AG04449 (cell line): ENCODE results near the gene MMP21.

ENCODE experiments used
- CTCF ChIA-PET: fragments of 350-600 bp; formaldehyde crosslinking; extraction: SDS; loops from one replicate; lab custom pipeline; 2021; ENCODE audit warnings: antibody characterized with exemption; lab: Yijun Ruan, JAX
- POLR2A ChIA-PET: fragments of 400-600, 350-600 bp; formaldehyde crosslinking; extraction: SDS; loops from one replicate; lab custom pipeline; 2020; ENCODE audit warnings: antibody characterized with exemption, inconsistent platforms; lab: Yijun Ruan, JAX
- DNase-seq: peaks from one replicate; pipeline ENCODE4 v3.0.0-alpha.2; 2010; ENCODE audit warnings: low read depth, low spot score
- H3K4me3 ChIP-seq: 2 replicates; pipeline ENCODE4 v1.5.1; 2011; ENCODE audit warnings: low read depth, mild to moderate bottlenecking, control low read depth, low read length
- TF ChIP-seq, protein P1 (sequence below): IDR thresholded peaks from one replicate; pipeline ENCODE4 v1.5.1; 2011; ENCODE audit warnings: mild to moderate bottlenecking, moderate library complexity, low read length, control low read depth, inconsistent platforms; ENCODE audit not compliant: insufficient read depth; ENCODE audit errors: missing control alignments

Gene MMP21

GRCh38 chr10:125795128-125795527 is 19.5 kb upstream of the MMP21 start:
- ChIA-PET CTCF (interaction anchor here (0.7 kb wide), 1 partner anchor 11 kb away, joined by 3 read pairs; no protein-coding TSS in a partner anchor), POLR2A (no interaction called here)
- no peak overlapping the region for H3K4me3 ChIP-seq
- TF ChIP-seq, protein P1, sequence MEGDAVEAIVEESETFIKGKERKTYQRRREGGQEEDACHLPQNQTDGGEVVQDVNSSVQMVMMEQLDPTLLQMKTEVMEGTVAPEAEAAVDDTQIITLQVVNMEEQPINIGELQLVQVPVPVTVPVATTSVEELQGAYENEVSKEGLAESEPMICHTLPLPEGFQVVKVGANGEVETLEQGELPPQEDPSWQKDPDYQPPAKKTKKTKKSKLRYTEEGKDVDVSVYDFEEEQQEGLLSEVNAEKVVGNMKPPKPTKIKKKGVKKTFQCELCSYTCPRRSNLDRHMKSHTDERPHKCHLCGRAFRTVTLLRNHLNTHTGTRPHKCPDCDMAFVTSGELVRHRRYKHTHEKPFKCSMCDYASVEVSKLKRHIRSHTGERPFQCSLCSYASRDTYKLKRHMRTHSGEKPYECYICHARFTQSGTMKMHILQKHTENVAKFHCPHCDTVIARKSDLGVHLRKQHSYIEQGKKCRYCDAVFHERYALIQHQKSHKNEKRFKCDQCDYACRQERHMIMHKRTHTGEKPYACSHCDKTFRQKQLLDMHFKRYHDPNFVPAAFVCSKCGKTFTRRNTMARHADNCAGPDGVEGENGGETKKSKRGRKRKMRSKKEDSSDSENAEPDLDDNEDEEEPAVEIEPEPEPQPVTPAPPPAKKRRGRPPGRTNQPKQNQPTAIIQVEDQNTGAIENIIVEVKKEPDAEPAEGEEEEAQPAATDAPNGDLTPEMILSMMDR: no peak
- DNase-seq: no peak

DNA sequence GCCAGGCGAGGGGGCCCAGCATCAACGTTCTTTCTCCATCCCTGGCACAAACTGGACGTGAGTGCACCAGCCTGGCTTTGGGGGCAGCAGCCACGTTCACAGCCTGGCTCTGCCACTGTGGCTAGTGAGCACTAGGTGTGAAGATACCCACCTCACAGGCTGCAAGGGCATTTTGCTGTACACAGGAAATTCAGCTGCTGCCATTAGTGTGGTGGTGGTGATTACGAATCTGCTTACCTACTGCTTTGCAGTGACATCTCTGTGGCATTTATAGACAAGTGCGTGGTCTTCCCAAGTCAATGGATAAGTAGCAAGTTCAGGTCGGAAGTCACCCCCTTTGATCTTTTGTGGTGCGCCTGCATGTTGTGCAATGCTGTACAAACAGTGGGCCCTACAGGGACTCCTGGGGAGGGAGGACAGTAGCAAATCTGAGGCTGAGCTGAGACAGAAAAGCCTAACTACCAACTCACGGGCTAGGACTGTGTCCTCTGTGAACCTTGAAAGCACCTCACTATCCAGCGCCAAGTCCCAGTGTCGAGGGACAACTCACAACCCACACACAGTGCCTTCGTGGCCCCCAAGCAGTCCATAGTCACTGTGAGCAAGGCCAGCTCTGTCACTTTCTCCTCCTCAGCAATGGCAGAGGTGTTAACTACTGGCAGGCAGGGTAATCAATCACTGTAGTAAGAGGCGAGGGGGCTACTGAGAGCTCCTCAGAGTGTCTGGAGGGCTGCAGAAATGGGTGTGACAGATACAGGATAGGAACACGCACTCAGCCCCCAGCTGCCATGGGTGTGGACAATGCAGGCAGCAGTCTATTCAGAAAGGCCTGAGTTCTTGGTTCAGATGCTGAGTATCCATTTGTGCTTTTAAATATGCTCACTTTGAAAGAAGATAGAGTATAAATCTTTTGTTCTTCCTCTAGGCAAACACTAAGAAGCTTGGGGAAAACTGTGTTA is 17.0 kb upstream of the MMP21 start:
- no peak overlapping the region for H3K4me3 ChIP-seq
- no peak for DNase-seq
- TF ChIP-seq, protein P1: no peak
- POLR2A ChIA-PET: interaction anchor here (0.8 to 1.0 kb wide), 2 partner anchors 9 to 10 kb away, joined by 3 to 5 read pairs; no protein-coding TSS in a partner anchor
- CTCF ChIA-PET: no interaction called here

- ChIA-PET POLR2A (no interaction called here), CTCF (no interaction called here)
- DNase-seq: no peak
- TF ChIP-seq, protein P1: no peak
- H3K4me3 ChIP-seq: no peak overlapping the region
Observed at GRCh38 chr10:125788156-125789034, 12.8 kb upstream of the MMP21 start.

- DNase-seq: no peak
- CTCF ChIA-PET: interaction anchor here (0.6 kb wide), 1 partner anchor 14 kb away, joined by 3 read pairs; no protein-coding TSS in a partner anchor
- TF ChIP-seq, protein P1: no peak
Observed at GRCh38 chr10:125785791-125786190, 10.2 kb upstream of the MMP21 start.

DNA sequence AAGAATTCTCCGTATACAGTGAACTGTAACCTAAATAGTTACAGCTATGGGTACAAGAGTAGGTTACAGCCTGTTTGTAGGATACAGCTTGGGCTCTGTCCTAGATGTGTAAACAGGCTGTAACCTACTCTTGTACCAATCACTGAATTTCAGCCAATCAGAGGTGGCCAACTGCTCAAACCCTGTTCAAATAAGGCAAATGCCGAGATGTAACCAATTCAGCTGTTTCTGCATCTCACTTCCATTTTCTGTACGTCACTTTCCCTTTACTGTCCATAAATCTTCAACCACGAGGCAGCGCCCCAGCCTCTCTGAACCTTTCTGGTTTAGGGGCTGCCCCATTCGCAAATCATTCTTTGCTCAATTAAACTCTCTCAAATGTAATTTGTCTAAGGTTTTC is 8.3 kb upstream of the MMP21 start:
- CTCF ChIA-PET: interaction anchor here (0.7 to 1.5 kb wide), 3 partner anchors 9 to 11 kb away, joined by 3 to 5 read pairs (median 3); no protein-coding TSS in a partner anchor
- H3K4me3 ChIP-seq: no peak overlapping the region
- no peak for DNase-seq
- POLR2A ChIA-PET: no interaction called here
- TF ChIP-seq, protein P1: no peak

More at GRCh38 chr10:125785791-125786190, 10.2 kb upstream of the MMP21 start:
- no peak overlapping the region for H3K4me3 ChIP-seq
- POLR2A ChIA-PET: no interaction called here
